HG03460 (cell line): ENCODE results near the gene CDKN3.
"Not testable (repeated sequence)": the region's sequence is repeated elsewhere in the genome, so short reads cannot be mapped to it uniquely, and the experiment has no call there.

Source experiments
- ATAC-seq: cut with Tn5 transposase; IDR thresholded peaks from one replicate; pipeline ENCODE4 v1.9.1; 2021; ENCODE audit not compliant: unreplicated experiment

The CDKN3 gene

GRCh38 chr14:54453990-54454389 lies 57.2 kb downstream of the CDKN3 start:
- not testable (repeated sequence) for ATAC-seq

GRCh38 chr14:54455363-54455762 lies 58.6 kb downstream of the CDKN3 start:
- ATAC-seq: no peak

GRCh38 chr14:54456820-54457608 lies 60.2 kb downstream of the CDKN3 start:
- not testable (repeated sequence) for ATAC-seq

GRCh38 chr14:54457609-54457996 lies 60.8 kb downstream of the CDKN3 start:
- ATAC-seq: no peak

GRCh38 chr14:54458536-54458935 lies 61.7 kb downstream of the CDKN3 start:
- not testable (repeated sequence) for ATAC-seq

- ATAC-seq: no peak
Observed at GRCh38 chr14:54459106-54459505, 62.3 kb downstream of the CDKN3 start.

GRCh38 chr14:54462048-54462447 lies 65.2 kb downstream of the CDKN3 start:
- no peak for ATAC-seq

GRCh38 chr14:54465654-54466053 lies 68.8 kb downstream of the CDKN3 start:
- no peak for ATAC-seq

GRCh38 chr14:54467280-54467679 lies 70.5 kb downstream of the CDKN3 start:
- no peak for ATAC-seq
